ENCODE results near the gene EPC2.

DNA sequence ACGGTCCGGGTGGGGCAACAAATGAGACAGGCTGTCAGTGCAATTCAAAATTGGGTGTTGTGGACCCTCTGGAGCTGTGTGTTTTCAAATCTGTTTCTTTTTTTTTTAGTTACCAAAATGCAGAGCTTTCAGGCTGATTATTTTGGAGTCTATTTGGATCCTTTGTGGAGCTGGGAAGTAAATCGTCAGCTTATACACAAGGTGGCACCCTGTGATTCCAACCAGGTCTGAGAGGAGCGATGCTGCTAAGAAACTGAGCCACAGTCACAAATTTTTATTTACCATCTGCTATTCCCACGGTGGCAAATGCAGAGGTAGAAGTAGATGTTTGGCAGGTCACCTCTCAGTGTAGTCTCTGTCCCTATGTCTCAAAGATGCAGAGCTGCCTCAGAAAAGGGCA lies 3.8 kb upstream of the EPC2 start:
- TF ChIP-seq, protein P1, sequence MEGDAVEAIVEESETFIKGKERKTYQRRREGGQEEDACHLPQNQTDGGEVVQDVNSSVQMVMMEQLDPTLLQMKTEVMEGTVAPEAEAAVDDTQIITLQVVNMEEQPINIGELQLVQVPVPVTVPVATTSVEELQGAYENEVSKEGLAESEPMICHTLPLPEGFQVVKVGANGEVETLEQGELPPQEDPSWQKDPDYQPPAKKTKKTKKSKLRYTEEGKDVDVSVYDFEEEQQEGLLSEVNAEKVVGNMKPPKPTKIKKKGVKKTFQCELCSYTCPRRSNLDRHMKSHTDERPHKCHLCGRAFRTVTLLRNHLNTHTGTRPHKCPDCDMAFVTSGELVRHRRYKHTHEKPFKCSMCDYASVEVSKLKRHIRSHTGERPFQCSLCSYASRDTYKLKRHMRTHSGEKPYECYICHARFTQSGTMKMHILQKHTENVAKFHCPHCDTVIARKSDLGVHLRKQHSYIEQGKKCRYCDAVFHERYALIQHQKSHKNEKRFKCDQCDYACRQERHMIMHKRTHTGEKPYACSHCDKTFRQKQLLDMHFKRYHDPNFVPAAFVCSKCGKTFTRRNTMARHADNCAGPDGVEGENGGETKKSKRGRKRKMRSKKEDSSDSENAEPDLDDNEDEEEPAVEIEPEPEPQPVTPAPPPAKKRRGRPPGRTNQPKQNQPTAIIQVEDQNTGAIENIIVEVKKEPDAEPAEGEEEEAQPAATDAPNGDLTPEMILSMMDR (IDR thresholded peaks at IDR 0.05 in 2 of 3, conservative IDR thresholded peaks at IDR 0.05 in 1 of 3; ENCODE audit: borderline replicate concordance in 1 of 3, insufficient read depth in 1 of 3, low read depth in 2 of 3, low read length in 2 of 3) = no peak
- no peak for TF ChIP-seq POLR2A (IDR thresholded peaks at IDR 0.05; ENCODE audit: borderline replicate concordance, extremely low read depth, insufficient read depth, insufficient read length)
- no peak for TF ChIP-seq EZH2 (IDR thresholded peaks at IDR 0.05)
- TF ChIP-seq, protein P2, sequence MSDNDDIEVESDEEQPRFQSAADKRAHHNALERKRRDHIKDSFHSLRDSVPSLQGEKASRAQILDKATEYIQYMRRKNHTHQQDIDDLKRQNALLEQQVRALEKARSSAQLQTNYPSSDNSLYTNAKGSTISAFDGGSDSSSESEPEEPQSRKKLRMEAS (IDR thresholded peaks at IDR 0.05) = no peak
- no peak for TF ChIP-seq JUND (IDR thresholded peaks at IDR 0.05)
- no peak for TF ChIP-seq EZH2phosphoT487 (IDR thresholded peaks at IDR 0.05; ENCODE audit: borderline replicate concordance)
- TF ChIP-seq YY1 (IDR thresholded peaks at IDR 0.05; ENCODE audit: extremely low read depth, insufficient replicate concordance, low read depth, low read length) = no peak
- TF ChIP-seq CBX3 (IDR thresholded peaks at IDR 0.05; ENCODE audit: low read depth) = no peak
- peak; percentile 29; the same call in 1 of the 2 replicates for TF ChIP-seq RAD21 (IDR thresholded peaks at IDR 0.05; ENCODE audit: low read depth)
- no peak for TF ChIP-seq EGR1 (IDR thresholded peaks at IDR 0.05; ENCODE audit: low read depth)
- TF ChIP-seq POLR2AphosphoS5 (IDR thresholded peaks at IDR 0.05; ENCODE audit: low read depth, low read length) = no peak

Data from HCT116 (cell line).